GM23338 (cell line): ENCODE results near the gene PHC1. TPM values are rescaled to one million over a fixed set of nuclear protein-coding genes. Genes with fewer than 3 reads are reported as not detected.

ENCODE experiments used
- ATAC-seq: fragments of 200-7000 bp; cut with Tn5 transposase; 3 replicates; pipeline ENCODE4 v1.9.1; 2020
- DNase-seq: peaks from one replicate; pipeline ENCODE4 v3.0.0-alpha.2; 2015; ENCODE audit warnings: low spot score
- H2AFZ ChIP-seq: fragments of 200-600 bp; sonication (generic); 2 replicates; pipeline ENCODE4 v1.8.0; 2016; ENCODE audit warnings: antibody characterized with exemption, mild to moderate bottlenecking, moderate library complexity
- H3F3A ChIP-seq: fragments of 200-600 bp; sonication (generic); replicated peaks from 2 replicates; pipeline ENCODE4 v1.8.0; 2017; ENCODE audit warnings: antibody characterized with exemption, mixed run types, low read depth
- H3K27ac ChIP-seq: fragments of 200-600 bp; sonication (generic); 2 replicates; pipeline ENCODE4 v1.6.1; 2016; ENCODE audit warnings: low read depth
- H3K27me3 ChIP-seq: fragments of 200-600 bp; sonication (generic); 2 replicates; pipeline ENCODE4 v1.8.0; 2016; ENCODE audit warnings: mild to moderate bottlenecking, mixed run types, moderate library complexity; ENCODE audit not compliant: insufficient read depth
- H3K36me3 ChIP-seq: fragments of 200-600 bp; sonication (generic); 2 replicates; pipeline ENCODE4 v1.8.0; 2016; ENCODE audit warnings: mild to moderate bottlenecking; ENCODE audit not compliant: insufficient read depth
- H3K4me1 ChIP-seq: fragments of 200-600 bp; sonication (generic); 2 replicates; pipeline ENCODE4 v1.8.0; 2016; ENCODE audit warnings: mild to moderate bottlenecking, moderate library complexity; ENCODE audit not compliant: insufficient read depth
- H3K4me2 ChIP-seq: fragments of 200-600 bp; sonication (generic); 2 replicates; pipeline ENCODE4 v1.7.1; 2017; ENCODE audit warnings: mixed run types
- H3K4me3 ChIP-seq: fragments of 200-600 bp; sonication (generic); 2 replicates; pipeline ENCODE4 v1.6.1; 2016; ENCODE audit warnings: mixed run types
- H3K79me2 ChIP-seq: fragments of 200-600 bp; sonication (generic); replicated peaks from 2 replicates; pipeline ENCODE4 v1.8.0; 2017; ENCODE audit warnings: mild to moderate bottlenecking; ENCODE audit not compliant: insufficient read depth
- H3K9me2 ChIP-seq: fragments of 200-600 bp; sonication (generic); 2 replicates; pipeline ENCODE4 v1.8.0; 2017; ENCODE audit not compliant: insufficient read depth
- H4K20me1 ChIP-seq: fragments of 200-600 bp; sonication (generic); replicated peaks from 2 replicates; pipeline ENCODE4 v1.8.0; 2017; ENCODE audit warnings: mild to moderate bottlenecking; ENCODE audit not compliant: insufficient read depth
- H3K27ac Mint-ChIP-seq: 2 replicates; pipeline ENCODE4 v1.8.0; 2020; ENCODE audit warnings: inconsistent platforms, mild to moderate bottlenecking, moderate library complexity, mixed read lengths
- H3K27me3 Mint-ChIP-seq: 3 replicates; pipeline ENCODE4 v1.8.0; 2022; ENCODE audit warnings: low read depth, mild to moderate bottlenecking, moderate library complexity, mixed read lengths, inconsistent platforms; ENCODE audit not compliant: insufficient read depth, poor library complexity
- H3K36me3 Mint-ChIP-seq: 3 replicates; pipeline ENCODE4 v1.8.0; 2021; ENCODE audit warnings: low read depth, mild to moderate bottlenecking, inconsistent platforms, moderate library complexity, mixed read lengths
- H3K4me1 Mint-ChIP-seq: 3 replicates; pipeline ENCODE4 v1.8.0; 2020; ENCODE audit warnings: mild to moderate bottlenecking, inconsistent platforms, mixed read lengths
- H3K4me3 Mint-ChIP-seq: 3 replicates; pipeline ENCODE4 v1.8.0; 2021; ENCODE audit warnings: moderate library complexity, mild to moderate bottlenecking, inconsistent platforms, mixed read lengths
- H3K9me3 Mint-ChIP-seq: 3 replicates; pipeline ENCODE4 v1.8.0; 2020; ENCODE audit warnings: moderate library complexity, mild to moderate bottlenecking, inconsistent platforms, mixed read lengths
- CTCF ChIP-seq, 2 experiments: fragments of 200-600 bp in 1 of 2; sonication (generic) in 1 of 2; conservative IDR thresholded peaks; 2 replicates each; pipeline versions ENCODE4 v1.5.1 to v1.6.1; 2016 to 2017; ENCODE audit warnings: antibody characterized with exemption in 2 of 2, low read depth in 2 of 2, mild to moderate bottlenecking in 2 of 2, moderate library complexity in 1 of 2
- EZH2 ChIP-seq: fragments of 200-600 bp; sonication (generic); IDR thresholded peaks from one replicate; pipeline ENCODE4 v1.8.0; 2017; ENCODE audit warnings: antibody characterized with exemption, mild to moderate bottlenecking, low read depth; ENCODE audit not compliant: unreplicated experiment
- EZH2phosphoT487 ChIP-seq: fragments of 200-600 bp; sonication (generic); IDR thresholded peaks from one replicate; pipeline ENCODE4 v1.8.1; 2018; ENCODE audit warnings: antibody characterized with exemption; ENCODE audit not compliant: unreplicated experiment
- ZNF331 ChIP-seq: fragments of 250-450 bp; sonication (Bioruptor Pico); IDR thresholded peaks from 2 replicates; pipeline ENCODE4 v1.5.0; 2020; ENCODE audit warnings: low read depth, mild to moderate bottlenecking, moderate library complexity
- polyA plus RNA-seq: library from polyadenylated mRNA; unstranded; fragments of >200 nt; fragmentation: Nextera tagmentation; extraction: Ambion mirVana; gene quantifications from 2 replicates; pipeline ENCODE4 v1.2.1, GENCODE V29; 2016
- total RNA-seq: library from RNA; depleted of rRNA; stranded (reverse); fragments of >200 nt; shearing (Covaris generic); gene quantifications from 2 replicates; pipeline ENCODE4 v1.2.3, GENCODE V29; 2014
- TF ChIP-seq, protein P1 (sequence below): IDR thresholded peaks from 2 replicates; pipeline ENCODE4 v1.6.1; 2016; ENCODE audit warnings: antibody characterized with exemption

PHC1 gene
- total and polyA plus RNA-seq, 2 experiments from 2014 or later: 303 to 1,069 TPM

GRCh38 chr12:8890313-8891085 lies 23.8 kb upstream of the PHC1 start:
- H3K4me2 ChIP-seq: peak overlapping the region; percentile 70
- peaks cover 11% of the 10 kb centered on the region for H3K4me1 ChIP-seq

DNA sequence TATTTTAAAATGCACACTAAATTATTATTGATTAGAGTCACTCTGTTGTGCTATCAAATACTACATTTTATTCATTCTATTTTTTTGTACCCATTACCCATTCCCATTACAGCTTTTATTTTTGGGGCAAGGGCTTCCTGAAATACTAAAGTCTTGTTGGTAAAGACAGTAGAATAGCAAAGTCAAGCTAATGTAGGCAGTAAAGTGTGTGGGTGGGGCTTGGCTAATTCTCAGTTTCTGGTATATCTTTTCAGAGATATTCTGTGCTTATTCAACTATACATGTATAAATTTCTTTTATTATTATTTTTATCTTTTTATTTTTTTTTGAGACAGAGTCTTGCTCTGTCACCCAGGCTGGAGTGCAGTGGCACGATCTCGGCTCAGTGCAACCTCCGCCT lies 22.3 kb upstream of the PHC1 start:
- no peak overlapping the region for H3K4me2 ChIP-seq
- H2AFZ ChIP-seq: no peak overlapping the region
- H3K27me3 ChIP-seq: no peaks in the 10 kb centered on the region
- H3K27ac Mint-ChIP-seq: no peak overlapping the region
- no peaks in the 10 kb centered on the region for H4K20me1 ChIP-seq
- no peaks in the 10 kb centered on the region for H3K79me2 ChIP-seq
- no peak overlapping the region for H3K4me3 Mint-ChIP-seq
- peaks cover 21% of the 10 kb centered on the region for H3K36me3 Mint-ChIP-seq
- H3K4me1 Mint-ChIP-seq: peaks cover 11% of the 10 kb centered on the region; the same call in 2 of the 3 replicates
- H3K9me3 Mint-ChIP-seq: peaks cover 17% of the 10 kb centered on the region
- DNase-seq: no peak
- H3K9me2 ChIP-seq: no peaks in the 10 kb centered on the region
- peaks cover 7% of the 10 kb centered on the region for H3K4me1 ChIP-seq
- H3K27me3 Mint-ChIP-seq: peaks cover 4% of the 10 kb centered on the region
- H3K4me3 ChIP-seq: no peak overlapping the region
- no peaks in the 10 kb centered on the region for H3K36me3 ChIP-seq
- TF ChIP-seq EZH2phosphoT487 (no peak), ZNF331 (CRISPR knock-in tag) (no peak), EZH2 (no peak)
- TF ChIP-seq, protein P1, sequence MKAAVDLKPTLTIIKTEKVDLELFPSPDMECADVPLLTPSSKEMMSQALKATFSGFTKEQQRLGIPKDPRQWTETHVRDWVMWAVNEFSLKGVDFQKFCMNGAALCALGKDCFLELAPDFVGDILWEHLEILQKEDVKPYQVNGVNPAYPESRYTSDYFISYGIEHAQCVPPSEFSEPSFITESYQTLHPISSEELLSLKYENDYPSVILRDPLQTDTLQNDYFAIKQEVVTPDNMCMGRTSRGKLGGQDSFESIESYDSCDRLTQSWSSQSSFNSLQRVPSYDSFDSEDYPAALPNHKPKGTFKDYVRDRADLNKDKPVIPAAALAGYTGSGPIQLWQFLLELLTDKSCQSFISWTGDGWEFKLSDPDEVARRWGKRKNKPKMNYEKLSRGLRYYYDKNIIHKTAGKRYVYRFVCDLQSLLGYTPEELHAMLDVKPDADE: no peak
- no peak overlapping the region for H3K27ac ChIP-seq
- H3F3A ChIP-seq: no peaks in the 10 kb centered on the region
- no peak for ATAC-seq

More at GRCh38 chr12:8890313-8891085, 23.8 kb upstream of the PHC1 start:
- TF ChIP-seq ZNF331 (CRISPR knock-in tag) (no peak), CTCF (conservative IDR thresholded peaks at IDR 0.05; ENCODE audit: low read depth in 2 of 2) (peak; percentile 88 to 98)
- TF ChIP-seq, protein P1: no peak
- ATAC-seq (peak; percentile 96), DNase-seq (peak; percentile 82)
- no peaks in the 10 kb centered on the region for H3K36me3 ChIP-seq
- H4K20me1 ChIP-seq: no peaks in the 10 kb centered on the region
- H3K4me3 ChIP-seq: peak overlapping the region; percentile 45
- Mint-ChIP-seq H3K4me1 (peaks cover 11% of the 10 kb centered on the region; the same call in 2 of the 3 replicates), H3K27me3 (peaks cover 2% of the 10 kb centered on the region), H3K36me3 (peaks cover 17% of the 10 kb centered on the region), H3K4me3 (peak overlapping the region; percentile 71), H3K9me3 (peaks cover 14% of the 10 kb centered on the region), H3K27ac (peak overlapping the region; percentile 89)
- H3K27me3 ChIP-seq: no peaks in the 10 kb centered on the region
- H3K9me2 ChIP-seq: no peaks in the 10 kb centered on the region
- peak overlapping the region; percentile 53; the same call in 1 of the 2 replicates for H2AFZ ChIP-seq
- no peaks in the 10 kb centered on the region for H3F3A ChIP-seq
- no peaks in the 10 kb centered on the region for H3K79me2 ChIP-seq
- peak overlapping the region; percentile 0; the same call in 1 of the 2 replicates for H3K27ac ChIP-seq
